ENCODE data around the gene PLPPR2.
"Not testable (repeated sequence)": the region's sequence is repeated elsewhere in the genome, so short reads cannot be mapped to it uniquely, and the experiment has no call there.

Gene PLPPR2

DNA sequence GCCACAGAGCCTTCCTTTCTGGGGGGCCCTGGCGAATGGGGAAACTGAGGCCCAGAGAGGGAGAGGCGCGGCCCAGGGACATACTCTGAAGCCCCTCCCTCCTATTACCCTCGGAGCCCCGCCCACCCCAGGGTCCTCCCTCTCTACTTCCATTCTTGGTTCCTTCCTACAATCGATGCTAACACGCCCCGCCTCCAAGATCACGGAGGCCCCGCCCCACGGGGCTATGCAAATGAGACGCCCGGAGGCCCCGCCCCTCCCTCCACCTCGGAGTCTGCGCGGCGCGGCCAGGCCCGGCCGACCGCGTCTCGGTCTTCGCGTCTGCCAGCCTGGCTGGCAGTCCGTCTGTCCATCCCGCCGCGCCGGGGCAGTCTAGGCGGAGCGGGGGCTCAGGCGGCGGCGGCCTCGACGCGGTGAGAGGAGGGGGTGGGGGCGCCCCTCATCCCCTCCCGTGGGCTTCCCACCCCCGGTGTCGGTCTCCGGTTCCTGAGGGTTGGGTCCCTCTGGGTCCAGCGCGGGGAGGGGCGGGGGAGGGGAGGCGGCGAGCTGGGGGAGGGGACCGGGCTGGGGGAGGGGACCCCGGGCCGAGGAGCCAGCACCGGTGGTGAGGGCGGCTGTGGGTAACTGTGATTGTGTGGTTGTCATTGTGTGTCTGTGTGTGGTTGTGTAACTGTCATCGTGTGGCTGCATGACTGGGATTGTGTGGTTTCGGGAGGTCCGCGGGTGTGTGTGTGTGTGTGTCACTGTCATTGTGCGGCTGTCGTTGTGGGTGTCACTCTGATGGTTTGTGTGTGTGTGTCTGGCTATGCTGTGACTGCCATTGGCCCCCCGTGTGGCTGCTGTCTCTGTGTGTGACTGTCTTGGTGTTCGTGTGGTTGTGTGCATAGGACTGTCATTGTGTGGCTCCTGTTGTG lies at the start of gene PLPPR2:
PLPPR2 (plus strand) TSS at position 273 of the 914 bp plus-strand sequence. CDS start 2,242 bp downstream, outside the sequence.
- TF ChIP-seq CTCF (IDR thresholded peaks at IDR 0.05; ENCODE audit: low read depth, low read length, missing control alignments), result no peak
- peak; percentile 36 for DNase-seq (ENCODE audit: low read depth)
- peak within 1 kb of the TSS; percentile 47 for H3K4me3 ChIP-seq (ENCODE audit: low read depth, low read length)

GRCh38 chr19:11306337-11306736 lies 48.9 kb upstream of the PLPPR2 start:
- no peak for DNase-seq (ENCODE audit: low read depth)
- TF ChIP-seq CTCF (IDR thresholded peaks at IDR 0.05; ENCODE audit: low read depth, low read length, missing control alignments), result no peak
- no peak overlapping the region for H3K4me3 ChIP-seq (ENCODE audit: low read depth, low read length)

DNA sequence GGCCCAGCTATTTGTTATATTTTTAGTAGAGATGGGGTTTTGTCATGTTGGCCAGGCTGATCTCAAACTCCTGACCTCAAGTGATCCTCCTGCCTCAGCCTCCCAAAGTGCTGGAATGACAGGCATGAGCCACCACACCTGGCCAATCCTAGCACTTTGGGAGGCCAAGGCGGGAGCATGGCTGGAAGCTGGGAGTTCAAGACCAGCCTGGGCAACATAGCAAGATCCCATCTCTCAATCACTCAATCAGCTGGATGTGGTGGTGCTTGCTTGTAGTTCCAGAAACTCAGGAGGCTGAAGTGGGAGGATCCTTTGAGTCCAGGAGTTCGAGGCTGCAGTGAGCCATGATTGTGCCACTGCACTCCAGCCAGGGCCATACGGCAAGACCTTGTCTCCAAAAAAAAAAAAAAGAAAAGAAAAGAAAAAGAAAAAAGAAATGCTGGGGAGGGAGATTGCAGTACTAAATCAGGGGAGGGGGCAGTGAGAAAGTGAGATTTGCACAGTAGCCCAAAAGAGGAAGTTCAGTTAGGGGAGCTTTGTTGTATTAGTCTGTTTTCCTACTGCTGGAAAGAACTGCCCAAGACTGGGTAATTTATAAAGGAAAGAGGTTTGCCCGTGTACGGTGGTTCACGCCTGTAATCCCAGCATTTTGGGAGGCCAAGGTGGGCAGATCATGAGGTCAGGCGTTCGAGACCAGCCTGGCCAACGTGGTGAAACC lies 34.8 kb upstream of the PLPPR2 start:
- not testable (repeated sequence) for DNase-seq (ENCODE audit: low read depth); H3K4me3 ChIP-seq (ENCODE audit: low read depth, low read length)

- peak; percentile 14 for TF ChIP-seq CTCF (IDR thresholded peaks at IDR 0.05; ENCODE audit: low read depth, low read length, missing control alignments)
- no peak overlapping the region for H3K4me3 ChIP-seq (ENCODE audit: low read depth, low read length)
- DNase-seq (ENCODE audit: low read depth), result no peak
Observed at GRCh38 chr19:11321191-11322126, 33.8 kb upstream of the PLPPR2 start.

- H3K4me3 ChIP-seq (ENCODE audit: low read depth, low read length), result no peak overlapping the region
- no peak for DNase-seq (ENCODE audit: low read depth)
- TF ChIP-seq CTCF (IDR thresholded peaks at IDR 0.05; ENCODE audit: low read depth, low read length, missing control alignments), result no peak
Observed at GRCh38 chr19:11322269-11323024, 32.8 kb upstream of the PLPPR2 start.

DNA sequence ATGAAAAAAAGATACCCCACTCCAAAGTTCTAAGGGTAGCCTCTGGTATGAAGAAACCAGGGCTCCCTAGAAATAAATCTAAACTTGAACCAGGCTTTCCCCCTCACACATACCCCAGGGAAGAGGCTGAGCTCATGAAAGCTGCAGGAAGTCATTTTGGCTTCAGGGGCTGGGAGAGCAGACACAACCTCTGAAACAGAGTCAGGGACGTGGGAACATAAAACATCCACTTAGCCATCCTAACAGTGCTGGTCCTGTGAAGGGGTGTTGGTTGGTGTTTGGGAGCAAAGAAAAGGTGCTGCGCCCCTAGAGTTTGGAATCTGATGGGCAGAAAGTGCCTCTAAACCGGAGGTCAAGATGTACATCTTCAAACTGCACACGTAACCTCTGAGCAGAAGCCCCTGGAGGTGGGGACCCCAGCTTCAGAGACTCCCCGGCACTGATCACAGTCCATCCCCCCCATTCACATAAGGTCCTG lies 31.6 kb upstream of the PLPPR2 start:
- no peak for DNase-seq (ENCODE audit: low read depth)
- no peak overlapping the region for H3K4me3 ChIP-seq (ENCODE audit: low read depth, low read length)
- no peak for TF ChIP-seq CTCF (IDR thresholded peaks at IDR 0.05; ENCODE audit: low read depth, low read length, missing control alignments)
